HepG2 (cell line): Measurements from ENCODE around the gene NAT9.

ENCODE experiments used
- FOXP1 ChIP-seq, 2 experiments: fragments of 450-650 bp in 1 of 2; IDR thresholded peaks; 2 replicates each; pipeline ENCODE4 v1.6.1; 2017 to 2018; ENCODE audit warnings: antibody characterized with exemption in 1 of 2
- JUN ChIP-seq: sonication (generic); formaldehyde crosslinking; IDR thresholded peaks from 2 replicates; pipeline ENCODE4 v1.4.0; 2020; ENCODE audit warnings: mild to moderate bottlenecking, missing genetic modification reagents
- TCF12 ChIP-seq, 2 experiments: fragments of 450-650 bp in 1 of 2; sonication (generic) in 1 of 2; formaldehyde crosslinking in 1 of 2; IDR thresholded peaks; 2 replicates each; pipeline versions ENCODE4 v1.6.1 to v1.8.0; 2017 to 2022; ENCODE audit warnings: antibody characterized with exemption in 1 of 2, mild to moderate bottlenecking in 1 of 2, missing genetic modification reagents in 1 of 2, moderate library complexity in 1 of 2
- TRIM24 ChIP-seq: sonication (generic); formaldehyde crosslinking; IDR thresholded peaks from 2 replicates; pipeline ENCODE4 v1.8.0; 2022; ENCODE audit warnings: mild to moderate bottlenecking, missing genetic modification reagents
- ZKSCAN1 ChIP-seq: fragments of 150-350 bp; IDR thresholded peaks from 2 replicates; pipeline ENCODE4 v1.6.1; 2014; ENCODE audit warnings: low read length
- ZNF383 ChIP-seq: sonication (generic); formaldehyde crosslinking; IDR thresholded peaks from 2 replicates; pipeline ENCODE4 v1.4.0; 2020; ENCODE audit warnings: missing genetic modification reagents, mild to moderate bottlenecking, borderline replicate concordance

DNA sequence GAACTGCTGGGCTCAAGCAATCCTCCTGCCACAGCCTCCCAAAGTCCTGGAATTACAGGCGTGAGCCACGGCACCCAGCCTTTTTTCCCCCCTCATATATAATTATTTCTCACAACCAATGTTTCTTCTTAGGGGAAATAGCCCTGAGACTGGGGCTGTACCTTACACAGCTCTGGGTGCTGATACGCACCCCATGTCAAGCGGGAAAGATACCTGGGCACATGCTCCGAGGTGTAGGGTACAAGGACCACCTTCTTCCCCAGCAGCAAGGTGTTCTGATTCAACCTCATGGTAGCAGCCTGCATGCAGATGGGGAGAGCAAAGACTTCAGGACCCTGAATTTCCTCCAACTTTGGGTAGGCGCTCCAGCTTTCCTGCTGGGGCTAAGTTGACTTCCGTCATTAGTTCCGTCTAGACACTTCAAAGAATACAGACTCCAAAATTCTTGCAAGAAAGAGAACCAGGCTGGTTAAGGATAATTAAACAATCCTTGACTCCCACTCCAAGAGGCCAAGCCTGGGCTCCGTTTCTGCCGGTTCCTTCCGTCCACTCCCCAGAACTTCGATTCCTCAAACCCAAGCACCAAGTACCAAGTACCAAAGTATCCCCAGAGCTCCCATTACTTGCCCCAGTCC lies 619 bp downstream of the NAT9 start:
- no peak for TF ChIP-seq TCF12 (IDR thresholded peaks at IDR 0.05)
- no peak for TF ChIP-seq TCF12 (CRISPR knock-in tag; IDR thresholded peaks at IDR 0.05)
- no peak; the same call in 1 of the 2 replicates for TF ChIP-seq ZNF383
- TF ChIP-seq FOXP1 (IDR thresholded peaks at IDR 0.05): no peak
- TF ChIP-seq FOXP1 (CRISPR knock-in tag; IDR thresholded peaks at IDR 0.05): no peak
- TF ChIP-seq ZKSCAN1: no peak
- TF ChIP-seq JUN: no peak
- no peak for TF ChIP-seq TRIM24 (CRISPR knock-in tag)
